ENCODE results near the gene GDF11.

GDF11 gene

DNA sequence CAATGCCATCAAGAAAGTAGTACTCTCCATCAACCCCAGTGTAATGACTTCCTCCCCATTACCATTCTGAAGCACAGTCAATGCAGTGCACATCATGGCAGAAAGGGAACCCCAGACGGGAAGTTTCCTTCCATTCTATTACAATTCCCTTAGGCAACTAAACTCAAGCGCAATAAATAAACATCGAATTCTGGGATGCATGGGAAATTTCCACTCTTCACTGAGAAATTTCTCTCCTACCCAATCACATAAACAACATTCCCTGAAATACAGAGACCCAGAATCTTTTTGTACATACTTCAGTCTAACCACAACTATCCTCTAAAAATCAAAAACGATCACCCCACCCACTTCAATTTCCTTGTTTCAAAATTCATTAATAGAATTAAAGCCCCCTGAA is 54.6 kb downstream of the GDF11 start:
- no peak for DNase-seq
